HG03196 (cell line): ENCODE measurements around the gene UGCG.
"Not testable (repeated sequence)": the region's sequence is repeated elsewhere in the genome, so short reads cannot be mapped to it uniquely, and the experiment has no call there.

Experiments
- ATAC-seq: cut with Tn5 transposase; IDR thresholded peaks from one replicate; pipeline ENCODE4 v1.9.1; 2021; ENCODE audit not compliant: unreplicated experiment

UGCG gene

DNA sequence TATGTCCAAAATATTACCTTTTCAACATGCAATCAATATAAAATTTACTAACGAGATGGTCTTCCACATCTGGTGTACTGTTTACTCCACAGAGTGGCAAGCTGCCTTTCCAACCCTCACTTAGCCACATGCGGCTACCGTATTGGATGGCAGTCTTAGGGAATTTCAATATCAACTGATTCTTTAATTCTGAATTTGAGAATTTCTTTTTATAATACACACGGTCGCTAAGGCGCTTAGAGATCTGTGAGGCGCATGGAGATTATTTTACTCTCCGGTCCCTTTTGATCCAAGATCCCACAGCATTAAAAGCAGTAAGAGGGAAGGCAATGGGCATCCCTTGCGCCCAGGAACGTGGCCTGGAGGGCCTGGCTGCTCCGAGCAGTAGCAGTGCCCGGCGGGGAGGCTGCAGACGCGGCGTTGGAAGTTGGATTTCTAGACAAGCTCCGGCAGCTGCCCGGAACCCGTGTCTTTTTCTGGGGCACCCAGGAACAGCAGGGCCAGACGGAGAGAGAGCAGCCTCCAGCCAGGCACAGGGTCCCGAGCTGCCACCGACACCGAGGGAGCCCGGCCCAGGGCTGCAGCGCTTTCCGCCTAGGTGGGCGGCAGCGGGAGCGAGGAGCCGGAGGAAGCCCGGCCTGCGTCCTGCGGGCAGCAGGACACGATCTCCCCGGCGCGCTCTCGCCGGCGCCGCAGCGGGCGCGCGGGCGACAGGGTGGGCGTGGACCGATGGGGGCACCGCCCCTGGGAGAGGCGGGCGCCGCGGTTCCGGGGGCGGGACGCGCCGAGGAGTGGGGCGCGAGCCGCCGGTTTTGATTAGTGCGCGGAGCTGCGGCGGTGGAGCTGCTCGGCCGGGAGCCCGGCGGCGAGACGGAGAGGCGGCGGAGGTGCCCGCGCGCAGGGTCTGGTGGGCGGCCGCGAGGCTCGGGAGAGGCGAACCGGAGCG is at the start of gene UGCG:
UGCG (plus strand) TSS at position 819 of the 946 bp plus-strand sequence. CDS start 402 bp downstream, outside the sequence.
- peak; percentile 88 for ATAC-seq

DNA sequence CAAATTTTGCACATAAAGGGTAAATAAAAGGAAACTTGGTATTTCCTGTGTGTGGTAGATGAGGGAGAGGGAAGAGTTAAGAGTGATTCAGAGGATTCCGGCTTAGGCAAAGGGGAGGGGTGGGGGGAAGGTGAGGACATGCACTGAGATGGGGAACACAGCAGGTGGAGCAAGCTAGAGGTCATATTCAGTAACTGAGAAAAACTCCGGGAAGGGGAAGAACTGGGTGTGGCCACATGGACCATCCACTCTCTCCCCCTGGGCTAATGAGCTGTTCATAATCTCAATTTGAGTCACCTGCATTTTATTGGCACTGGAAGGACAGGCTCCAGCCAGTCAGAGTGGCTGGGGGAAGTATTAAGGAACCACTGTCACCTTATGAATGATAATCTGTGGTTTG is 45.1 kb upstream of the UGCG start:
- no peak for ATAC-seq

DNA sequence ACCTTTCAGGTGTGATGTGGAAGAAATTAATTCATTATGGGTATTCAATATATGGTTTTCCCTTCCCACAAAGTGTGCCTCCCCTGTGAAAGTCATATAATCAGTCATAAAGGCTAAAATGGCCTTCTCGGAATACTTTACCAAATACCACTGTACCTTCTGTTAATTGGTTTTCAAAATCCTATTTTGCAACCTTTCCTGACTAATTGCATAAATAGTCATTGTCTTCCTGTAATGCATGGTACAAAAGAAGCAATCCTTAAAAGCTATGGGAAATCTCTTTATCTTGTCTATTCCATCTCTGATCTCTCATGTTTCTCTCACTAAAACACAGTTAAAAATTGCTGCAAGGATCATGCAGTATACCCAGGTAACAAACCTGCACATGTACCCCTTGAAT is 44.3 kb upstream of the UGCG start:
- no peak for ATAC-seq

DNA sequence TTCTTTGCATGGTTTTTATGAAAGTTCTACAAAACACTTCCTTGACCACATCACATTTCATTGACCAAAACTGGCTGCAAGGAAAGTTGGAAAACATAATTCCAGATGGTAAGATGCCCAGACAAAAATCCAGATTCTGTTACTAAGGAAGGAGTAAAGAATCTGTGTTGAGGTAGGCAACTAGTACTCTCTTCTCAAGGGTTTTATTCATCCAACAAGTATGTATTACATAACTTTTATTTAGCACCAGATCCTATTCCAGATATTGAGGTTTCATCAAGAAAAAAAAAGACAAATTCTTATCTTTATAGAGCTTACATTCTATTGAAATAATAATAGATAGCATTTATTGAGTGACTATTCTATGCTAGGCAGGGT is 43.2 kb upstream of the UGCG start:
- ATAC-seq = no peak

DNA sequence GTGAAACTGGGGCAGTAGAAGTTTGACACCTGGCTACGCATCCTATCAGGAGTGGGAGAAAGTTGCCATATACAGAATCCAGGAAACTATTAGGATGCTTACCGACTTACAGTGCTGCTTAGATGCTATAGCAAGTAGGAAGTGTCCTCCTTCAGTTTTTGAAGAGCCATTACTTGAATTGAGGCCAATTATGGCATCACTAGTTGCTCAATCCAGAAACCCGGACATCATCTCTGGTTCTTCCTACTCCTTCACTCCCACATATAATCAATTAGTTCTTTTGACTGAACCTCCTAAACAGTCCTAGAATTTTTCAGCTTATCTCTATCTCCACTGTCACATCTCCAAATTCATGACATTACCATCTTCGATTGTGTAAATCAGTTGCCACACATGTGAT is 41.8 kb upstream of the UGCG start:
- no peak for ATAC-seq

DNA sequence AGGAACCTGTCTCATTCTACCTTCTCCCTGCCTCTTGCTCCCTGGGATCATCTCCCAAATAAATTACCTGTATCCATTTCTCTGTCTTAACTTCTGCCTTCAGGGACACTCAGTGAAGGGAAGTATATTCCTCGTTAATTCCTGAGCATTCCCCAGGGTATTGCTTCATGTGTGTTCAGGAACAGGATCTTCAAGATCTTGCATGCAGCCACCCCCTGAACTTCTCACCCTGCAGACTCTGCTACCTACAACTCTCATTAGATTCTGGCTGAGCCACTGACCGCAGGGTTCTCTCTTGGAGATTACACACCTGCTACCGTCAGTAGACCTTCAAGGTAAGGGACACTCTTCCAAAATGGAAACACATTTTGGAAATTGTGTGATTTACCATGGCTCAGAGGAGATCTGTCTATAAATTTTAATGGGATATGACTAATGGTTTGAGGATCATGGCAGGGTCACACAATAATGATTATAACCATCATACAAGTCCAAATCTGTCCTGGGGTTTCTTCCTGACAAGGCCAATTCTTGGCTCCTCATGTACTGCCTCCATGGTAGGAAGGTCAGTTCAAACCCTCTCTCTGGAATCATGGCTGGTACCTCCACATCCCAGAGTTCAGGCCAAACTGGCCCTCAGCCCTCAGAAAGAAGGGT is 38.9 kb upstream of the UGCG start:
- ATAC-seq = no peak

DNA sequence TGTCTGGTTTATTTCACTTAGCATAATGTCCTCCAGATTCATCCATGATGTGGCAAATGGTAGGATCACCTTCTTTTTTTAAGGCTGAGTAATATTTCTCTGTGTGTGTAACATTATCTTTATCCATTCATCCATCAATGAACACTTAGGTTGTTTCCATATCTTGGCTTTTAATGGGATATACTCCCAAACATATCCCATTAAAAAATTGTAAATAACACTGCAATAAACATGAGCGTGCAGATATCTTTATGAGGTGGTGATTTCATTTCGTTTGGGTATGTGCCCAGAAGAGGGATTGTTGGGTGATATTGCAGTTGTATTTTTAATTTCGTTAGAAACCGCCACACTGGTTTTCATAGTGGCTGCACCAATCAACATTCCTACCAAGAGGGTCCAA is 36.2 kb upstream of the UGCG start:
- ATAC-seq = no peak

DNA sequence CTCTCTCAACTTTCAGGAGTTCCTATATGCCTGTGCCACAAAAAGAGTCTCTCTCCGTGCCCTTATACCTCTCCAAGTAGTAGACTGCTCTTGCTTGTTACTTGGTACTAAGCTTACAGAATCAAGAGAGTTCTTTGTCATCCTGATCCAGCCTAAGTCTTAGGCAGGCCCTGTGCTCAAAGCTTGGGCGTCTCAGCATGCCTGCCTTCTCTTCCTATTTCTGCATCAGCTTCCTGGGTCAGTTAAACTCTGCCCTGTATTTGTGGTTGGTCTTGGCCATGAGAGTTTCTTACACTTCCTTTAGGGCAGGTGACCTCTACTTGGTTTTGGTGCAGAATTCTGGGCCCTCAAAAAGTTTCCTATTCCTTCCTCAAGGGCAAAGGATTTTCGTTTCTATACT is 33.0 kb upstream of the UGCG start:
- no peak for ATAC-seq

DNA sequence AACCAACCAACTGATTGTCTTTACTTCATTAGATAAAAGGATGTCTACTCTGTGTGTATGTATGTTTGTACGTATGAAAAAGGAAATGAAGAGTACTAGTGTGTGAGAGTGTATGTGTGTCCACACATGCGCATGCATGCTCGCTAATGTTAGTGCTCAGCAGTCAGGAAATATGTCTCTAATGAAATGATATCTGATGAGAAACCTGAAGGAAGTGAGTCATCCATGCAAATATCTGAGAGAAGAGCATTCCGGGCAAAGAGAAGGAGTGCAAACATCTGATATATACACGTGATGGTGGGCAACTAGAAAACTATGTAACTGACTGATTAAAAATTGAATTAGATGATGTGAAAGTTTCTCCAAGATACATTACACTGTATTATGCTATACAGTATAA is 29.6 kb upstream of the UGCG start:
- ATAC-seq = no peak

DNA sequence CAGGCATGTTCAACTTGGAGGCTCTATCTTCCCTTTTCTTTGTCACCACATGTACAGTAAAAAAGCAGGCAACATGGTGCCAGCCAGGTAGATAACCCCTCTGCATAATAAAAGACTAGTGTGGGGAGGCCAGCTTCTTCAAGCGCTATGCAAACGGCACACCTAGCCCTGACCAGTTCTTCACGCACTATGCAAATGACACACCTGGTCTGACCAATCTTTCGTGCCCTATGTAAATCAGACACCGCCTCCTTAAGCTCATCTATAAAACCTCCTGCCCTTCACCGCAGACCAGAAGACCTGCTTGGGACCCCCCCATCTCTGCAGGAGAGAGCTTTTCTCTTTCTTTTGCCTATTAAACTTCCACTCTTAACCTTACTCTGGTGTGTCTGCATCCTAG is 28.1 kb upstream of the UGCG start:
- no peak for ATAC-seq

DNA sequence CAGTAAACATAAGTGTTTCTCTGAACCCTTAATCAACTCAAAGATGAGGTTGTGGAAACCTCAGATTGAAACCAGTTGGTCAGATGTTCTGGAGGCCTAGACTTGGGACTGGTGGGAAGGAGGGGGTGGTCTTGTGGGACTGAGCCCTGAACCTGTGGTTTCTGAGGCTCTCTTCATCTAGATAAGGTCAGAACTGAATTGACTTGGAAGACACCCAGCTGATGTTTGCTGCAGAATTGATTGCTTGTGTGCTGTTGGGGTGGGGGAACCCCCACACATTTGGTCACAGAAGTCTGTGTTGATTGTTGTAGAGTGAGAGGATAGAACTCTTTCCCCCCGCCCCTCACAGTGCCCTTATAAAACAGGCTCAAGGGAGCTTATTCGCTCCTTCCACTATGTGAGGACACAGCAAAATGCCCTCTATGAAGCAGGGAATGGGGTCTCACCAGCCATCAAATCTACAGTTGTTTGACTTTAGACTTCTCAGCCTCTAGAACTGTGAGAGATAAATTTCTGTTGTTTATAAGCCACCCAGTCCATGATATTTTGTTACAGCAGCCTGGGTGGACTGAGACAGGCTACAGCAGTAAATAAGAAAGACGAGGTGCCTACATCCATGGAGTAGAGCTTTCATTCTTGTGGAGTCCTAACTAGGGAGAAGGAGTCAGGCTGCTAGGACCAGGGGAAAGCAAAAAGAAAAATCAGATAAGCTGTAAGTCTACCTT is 25.7 kb upstream of the UGCG start:
- ATAC-seq = no peak

DNA sequence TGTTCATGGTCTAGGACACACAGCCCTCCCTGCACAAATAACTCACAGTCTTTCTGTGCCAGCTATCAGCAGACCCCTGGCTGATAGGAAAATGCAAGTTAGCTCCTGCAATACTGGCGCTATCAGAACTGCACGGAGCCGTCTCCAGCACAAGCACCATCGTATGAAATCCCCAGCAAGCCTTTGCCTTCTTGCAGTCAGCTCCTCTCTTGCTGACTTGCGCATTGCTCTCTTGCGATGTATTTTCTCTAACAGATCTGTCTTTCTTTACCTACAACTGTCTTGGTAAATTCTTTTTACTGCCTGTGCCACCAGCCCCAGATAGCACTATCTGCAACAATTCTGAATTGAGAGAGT is 25.1 kb upstream of the UGCG start:
- no peak for ATAC-seq

DNA sequence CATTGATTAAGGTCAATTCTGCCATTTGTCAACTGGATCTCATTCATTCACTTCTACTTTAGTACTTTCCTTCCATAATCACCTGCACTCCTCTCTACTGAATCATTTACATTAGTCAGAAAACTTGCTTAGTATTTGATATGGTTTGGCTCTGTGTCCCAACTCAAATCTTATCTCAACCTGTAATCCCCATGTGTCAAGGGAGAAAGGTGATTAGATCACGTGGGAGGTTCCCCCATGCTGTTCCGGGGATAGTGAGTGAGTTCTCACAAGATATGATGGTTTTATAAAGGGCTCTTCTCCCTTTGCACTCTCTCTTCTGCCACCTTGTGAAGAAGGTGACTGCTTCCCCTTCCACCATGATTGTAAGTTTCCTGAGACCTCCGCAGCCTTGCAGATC is 23.7 kb upstream of the UGCG start:
- ATAC-seq = no peak

DNA sequence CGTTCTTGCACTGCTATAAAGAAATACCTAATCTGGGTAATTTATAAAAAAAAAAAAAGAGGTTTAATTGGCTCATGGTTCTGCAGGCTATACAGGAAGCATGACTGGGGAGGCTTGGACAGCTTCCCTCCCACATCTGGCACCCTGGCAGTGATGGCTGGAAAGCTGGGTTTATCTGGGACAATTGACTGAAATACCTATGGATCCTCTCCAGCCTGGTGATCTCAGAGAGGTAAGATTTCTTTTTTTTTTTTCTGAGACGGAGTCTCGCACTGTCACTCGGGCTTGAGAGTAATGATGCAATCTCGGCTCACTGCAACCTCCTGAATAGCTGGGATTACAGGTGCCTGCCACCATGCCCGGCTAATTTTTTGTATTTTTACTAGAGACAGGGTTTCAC is 22.7 kb upstream of the UGCG start:
- no peak for ATAC-seq

DNA sequence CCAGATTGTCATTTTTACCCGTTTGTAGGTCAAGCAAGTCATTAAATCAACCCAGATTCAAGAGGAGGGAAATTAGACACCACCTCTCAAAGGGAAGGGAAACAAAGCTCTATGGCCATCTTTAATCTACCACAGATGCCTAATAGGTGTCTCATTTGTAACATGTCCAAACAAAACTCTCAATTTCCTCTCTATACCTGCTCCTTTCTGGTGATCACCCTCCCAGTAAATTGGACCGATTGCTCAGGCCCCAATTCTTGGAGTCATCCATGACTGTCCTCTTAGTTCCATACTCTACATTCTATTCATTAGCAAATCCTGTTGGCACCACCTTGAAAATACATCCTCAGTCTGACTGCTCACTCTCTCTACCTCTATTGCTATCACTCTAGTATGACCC is 22.1 kb upstream of the UGCG start:
- no peak for ATAC-seq

DNA sequence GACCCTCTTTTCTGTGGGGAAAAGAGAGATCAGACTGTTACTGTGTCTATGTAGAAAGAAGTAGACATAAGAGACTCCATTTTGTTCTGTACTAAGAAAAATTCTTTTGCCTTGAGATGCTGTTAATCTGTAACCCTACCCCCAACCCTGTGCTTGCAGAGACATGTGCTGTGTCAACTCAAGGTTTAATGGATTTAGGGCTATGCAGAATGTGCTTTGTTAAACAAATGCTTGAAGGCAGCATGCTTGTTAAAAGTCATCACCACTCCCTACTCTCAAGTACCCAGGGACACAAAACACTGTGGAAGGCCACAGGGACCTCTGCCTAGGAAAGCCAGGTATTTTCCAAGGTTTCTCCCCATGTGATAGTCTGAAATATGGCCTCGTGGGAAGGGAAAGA is 21.3 kb upstream of the UGCG start:
- not testable (repeated sequence) for ATAC-seq

DNA sequence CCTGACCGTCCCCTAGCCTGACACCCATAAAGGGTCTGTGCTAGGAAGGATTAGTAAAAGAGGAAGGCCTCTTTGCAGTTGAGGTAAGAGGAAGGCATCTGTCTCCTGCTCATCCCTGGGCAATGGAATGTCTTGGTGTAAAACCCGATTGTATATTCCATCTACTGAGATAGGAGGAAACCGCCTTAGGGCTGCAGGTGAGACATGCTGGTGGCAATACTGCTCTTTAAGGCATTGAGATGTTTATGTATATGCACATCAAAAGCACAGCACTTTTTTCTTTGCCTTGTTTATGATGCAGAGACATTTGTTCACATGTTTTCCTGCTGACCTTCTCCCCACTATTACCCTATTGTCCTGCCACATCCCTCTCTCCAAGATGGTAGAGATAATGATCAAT is 20.9 kb upstream of the UGCG start:
- ATAC-seq = not testable (repeated sequence)

DNA sequence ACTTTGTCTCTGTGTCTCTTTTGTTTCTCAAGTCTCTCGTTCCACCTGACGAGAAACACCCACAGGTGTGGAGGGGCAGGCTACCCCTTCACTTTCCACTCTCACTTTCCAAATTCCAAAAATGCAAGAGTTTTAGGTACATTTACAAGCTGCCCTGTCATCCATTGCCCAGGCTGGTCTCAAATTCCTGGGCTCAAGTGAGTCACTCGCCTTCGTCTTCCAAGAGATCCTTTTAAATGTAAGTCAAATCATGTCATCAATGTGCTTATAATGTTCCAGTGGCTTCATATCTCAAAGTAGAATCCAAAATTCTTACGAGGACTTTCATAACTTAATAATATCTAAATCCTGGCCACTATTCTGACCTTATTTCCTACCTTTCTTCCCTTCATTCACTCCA is 20.4 kb upstream of the UGCG start:
- no peak for ATAC-seq

DNA sequence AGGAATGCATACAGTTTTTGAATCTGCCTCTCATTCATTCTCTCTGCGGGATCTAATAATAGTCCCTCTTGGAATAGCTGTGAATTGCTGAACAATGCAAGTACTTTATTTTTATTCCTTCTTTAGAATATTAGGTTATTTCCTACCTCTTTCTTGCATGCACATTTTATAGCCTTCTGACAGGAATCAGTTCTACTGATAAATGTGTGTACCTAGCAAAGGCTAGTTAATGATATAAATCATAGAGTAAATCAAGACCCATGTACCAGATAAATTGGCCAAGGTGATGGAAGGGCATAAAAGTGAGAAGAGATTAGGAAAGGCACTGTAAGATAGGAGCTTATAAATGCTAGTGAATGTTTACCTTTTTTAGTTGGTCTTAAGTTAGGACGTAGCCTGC is 19.2 kb upstream of the UGCG start:
- ATAC-seq = no peak

DNA sequence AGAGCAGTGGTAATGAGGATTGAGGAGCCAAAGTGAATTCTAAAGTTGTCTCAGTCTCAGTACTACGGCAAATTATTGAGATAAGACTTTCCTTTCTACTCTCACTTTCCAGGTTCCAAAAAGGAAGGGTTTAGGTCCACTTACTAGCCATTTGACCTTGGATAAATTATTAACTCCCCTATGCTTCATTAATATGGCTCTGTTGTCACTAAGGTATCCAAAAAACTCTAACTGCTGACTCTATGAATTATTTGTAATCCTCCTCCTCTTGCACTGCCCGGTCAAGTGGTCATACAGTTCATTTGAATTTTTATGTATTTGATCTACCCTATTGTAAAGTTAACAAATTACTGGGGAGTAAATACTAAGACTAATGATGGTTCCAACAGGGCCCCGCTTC is 17.7 kb upstream of the UGCG start:
- no peak for ATAC-seq

DNA sequence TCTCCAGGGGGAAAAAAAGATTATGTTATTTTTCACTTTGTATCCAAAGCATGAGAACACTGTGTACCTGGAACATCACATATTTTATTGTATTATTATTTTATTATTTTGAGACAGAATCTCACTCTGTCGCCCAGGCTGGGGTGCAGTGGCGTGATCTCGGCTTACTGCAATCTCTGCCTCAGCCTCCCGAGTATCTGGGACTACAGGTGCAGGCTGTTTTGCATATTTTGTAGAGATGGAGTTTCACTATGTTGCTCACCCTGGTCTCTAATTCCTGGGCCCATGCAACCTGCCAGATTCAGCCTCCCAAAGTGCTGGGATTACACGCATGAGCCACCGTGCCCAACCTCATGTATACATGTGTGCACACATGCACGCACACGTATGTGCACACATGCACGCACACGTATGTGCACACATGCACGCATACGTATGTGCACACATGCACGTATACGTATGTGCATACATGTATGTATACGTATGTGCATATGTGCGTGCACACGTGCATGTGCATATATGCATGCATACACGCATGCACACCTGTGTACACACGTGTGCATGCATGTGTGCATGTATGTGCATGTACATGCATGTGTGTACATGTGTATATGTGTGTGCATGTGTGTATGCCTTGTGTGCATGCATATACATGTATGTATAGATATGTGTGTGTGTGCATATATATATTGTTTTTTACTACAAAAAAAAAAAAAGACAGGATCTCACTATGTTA is 9.5 kb upstream of the UGCG start:
- no peak for ATAC-seq
